Activated naive CD4-positive, alpha-beta T cell treated with anti-CD3 and anti-CD28 coated beads, Interleukin-2, amount 50 U/mL, for 72 hours (primary cell): Measurements from ENCODE around the gene TRIM68. TPM values are rescaled to one million over a fixed set of nuclear protein-coding genes. Genes with fewer than 3 reads are reported as not detected.

Experiments used
- ATAC-seq, 2 donors: fragments of 150-1000 bp; cut with Tn5 transposase; 2 replicates each; pipeline ENCODE4 v1.10.0; 2021; ENCODE audit warnings: mild to moderate bottlenecking in 2 of 2, moderate library complexity in 2 of 2
- DNase-seq, 2 donors: peaks; one replicate each; pipeline ENCODE4 v3.0.0; 2021 to 2022; ENCODE audit warnings: low spot score in 2 of 2
- H3K27ac Mint-ChIP-seq, 2 donors: one replicate each; pipeline ENCODE4 v1.8.0; 2022; ENCODE audit warnings: mild to moderate bottlenecking in 2 of 2, mixed read lengths in 2 of 2
- H3K36me3 Mint-ChIP-seq, 2 donors: one replicate each; pipeline ENCODE4 v1.8.0; 2022; ENCODE audit warnings: mixed read lengths in 2 of 2
- H3K9me3 Mint-ChIP-seq, 2 donors: one replicate each; pipeline ENCODE4 v1.8.0; 2022; ENCODE audit warnings: mixed read lengths in 2 of 2
- total RNA-seq, 2 donors: library from RNA; stranded (reverse); gene quantifications; one replicate each; pipeline ENCODE4 v1.2.3, GENCODE V29; 2022

The TRIM68 gene
- total RNA-seq, result 10 to 100 TPM in 1 of 2 donors, 1 to 10 TPM in 1; 6.2 to 15.2 TPM

GRCh38 chr11:4607781-4608666 lies at the start of gene TRIM68:
TSS of gene TRIM68 (minus strand) at chr11:4608231. CDS start at chr11:4605504, 2,727 bp downstream.
- DNase-seq (peak; percentile 93 to 95), ATAC-seq (peak; percentile 100)
- Mint-ChIP-seq H3K9me3 (peaks cover 3 to 8% of the 10 kb centered on the region in 2 donors), H3K36me3 (peaks cover 0 to 13% of the 10 kb centered on the region in 2 donors), H3K27ac (peak within 1 kb of the TSS; percentile 88 to 94)

GRCh38 chr11:4654635-4655369 lies 46.8 kb upstream of the TRIM68 start:
- ATAC-seq, result peak in 1 of 2 donors; percentile 44
- no peak overlapping the region for H3K27ac Mint-ChIP-seq
- no peak for DNase-seq
- no peaks in the 10 kb centered on the region for H3K9me3 Mint-ChIP-seq
- H3K36me3 Mint-ChIP-seq, result no peaks in the 10 kb centered on the region

GRCh38 chr11:4647766-4648165 lies 39.7 kb upstream of the TRIM68 start:
- H3K36me3 Mint-ChIP-seq, result no peaks in the 10 kb centered on the region
- ATAC-seq (no peak), DNase-seq (no peak)
- no peak overlapping the region for H3K27ac Mint-ChIP-seq
- H3K9me3 Mint-ChIP-seq, result no peaks in the 10 kb centered on the region

- Mint-ChIP-seq H3K36me3 (no peaks in the 10 kb centered on the region), H3K27ac (no peak overlapping the region), H3K9me3 (no peaks in the 10 kb centered on the region)
- no peak for DNase-seq
- ATAC-seq, result no peak
Observed at GRCh38 chr11:4645974-4646373, 37.9 kb upstream of the TRIM68 start.

- DNase-seq (no peak), ATAC-seq (no peak)
- no peaks in the 10 kb centered on the region for H3K9me3 Mint-ChIP-seq
- H3K27ac Mint-ChIP-seq, result no peak overlapping the region
- H3K36me3 Mint-ChIP-seq, result no peaks in the 10 kb centered on the region
Observed at GRCh38 chr11:4644233-4644632, 36.2 kb upstream of the TRIM68 start.

- no peak for DNase-seq
- Mint-ChIP-seq H3K27ac (no peak within 1 kb of the TSS), H3K36me3 (no peaks in the 10 kb centered on the region), H3K9me3 (no peaks in the 10 kb centered on the region)
- no peak for ATAC-seq
Observed at GRCh38 chr11:4643682-4644081, 35.7 kb upstream of the TRIM68 start, which contains the start of gene OR51E1. TSS of gene OR51E1 (plus strand) at chr11:4643982. CDS start at chr11:4652527, 8,545 bp downstream.

GRCh38 chr11:4643076-4643475 lies 35.0 kb upstream of the TRIM68 start:
- Mint-ChIP-seq H3K36me3 (no peaks in the 10 kb centered on the region), H3K9me3 (no peaks in the 10 kb centered on the region), H3K27ac (no peak overlapping the region)
- ATAC-seq (no peak), DNase-seq (no peak)

- ATAC-seq (no peak), DNase-seq (no peak)
- Mint-ChIP-seq H3K27ac (no peak overlapping the region), H3K36me3 (no peaks in the 10 kb centered on the region), H3K9me3 (no peaks in the 10 kb centered on the region)
Observed at GRCh38 chr11:4642043-4642442, 34.0 kb upstream of the TRIM68 start.

- Mint-ChIP-seq H3K9me3 (no peaks in the 10 kb centered on the region), H3K36me3 (no peaks in the 10 kb centered on the region), H3K27ac (no peak overlapping the region)
- DNase-seq (no peak), ATAC-seq (no peak)
Observed at GRCh38 chr11:4641501-4641900, 33.5 kb upstream of the TRIM68 start.

- no peak overlapping the region for H3K27ac Mint-ChIP-seq
- no peaks in the 10 kb centered on the region for H3K36me3 Mint-ChIP-seq
- DNase-seq (no peak), ATAC-seq (no peak)
- no peaks in the 10 kb centered on the region for H3K9me3 Mint-ChIP-seq
Observed at GRCh38 chr11:4639931-4640330, 31.9 kb upstream of the TRIM68 start.

- no peak for ATAC-seq
- no peaks in the 10 kb centered on the region for H3K36me3 Mint-ChIP-seq
- DNase-seq, result no peak
- H3K27ac Mint-ChIP-seq, result no peak overlapping the region
- no peaks in the 10 kb centered on the region for H3K9me3 Mint-ChIP-seq
Observed at GRCh38 chr11:4637662-4638047, 29.6 kb upstream of the TRIM68 start.

GRCh38 chr11:4636962-4637661 lies 29.1 kb upstream of the TRIM68 start, which contains the start of gene OR51D1:
TSS of gene OR51D1 (plus strand) at chr11:4637477. CDS start at chr11:4639791, 2,314 bp downstream.
- Mint-ChIP-seq H3K9me3 (no peaks in the 10 kb centered on the region), H3K27ac (no peak within 1 kb of the TSS), H3K36me3 (no peaks in the 10 kb centered on the region)
- ATAC-seq (peak; percentile 82 to 95), DNase-seq (peak; percentile 64 to 77)

GRCh38 chr11:4636136-4636535 lies 28.1 kb upstream of the TRIM68 start:
- DNase-seq (no peak), ATAC-seq (no peak)
- H3K27ac Mint-ChIP-seq, result no peak overlapping the region
- H3K36me3 Mint-ChIP-seq, result no peaks in the 10 kb centered on the region
- H3K9me3 Mint-ChIP-seq, result no peaks in the 10 kb centered on the region

- peaks cover 6 to 23% of the 10 kb centered on the region in 2 donors for H3K36me3 Mint-ChIP-seq
- DNase-seq, result peak in 1 of 2 donors; percentile 74
- peaks cover 6 to 9% of the 10 kb centered on the region in 2 donors for H3K9me3 Mint-ChIP-seq
- no peak overlapping the region for H3K27ac Mint-ChIP-seq
- ATAC-seq, result peak; percentile 67 to 68
Observed at GRCh38 chr11:4626207-4627099, 18.4 kb upstream of the TRIM68 start.

- Mint-ChIP-seq H3K9me3 (peaks cover 0 to 4% of the 10 kb centered on the region in 2 donors), H3K27ac (no peak overlapping the region), H3K36me3 (no peaks in the 10 kb centered on the region)
- no peak for ATAC-seq
- no peak for DNase-seq
Observed at GRCh38 chr11:4619514-4619913, 11.5 kb upstream of the TRIM68 start.
